Stimulated activated effector memory CD8-positive, alpha-beta T cell treated with anti-CD3 and anti-CD28 coated beads, Interleukin-12 subunit alpha, Interleukin-12 subunit beta, amount 100 ng/mL, for 72 hours (primary cell): ENCODE measurements around the gene YY1.
A peak's percentile ranks its signal among the peaks of the same experiment; 100 is the strongest.
"Not testable (repeated sequence)": the region's sequence is repeated elsewhere in the genome, so short reads cannot be mapped to it uniquely, and the experiment has no call there.

Experiments used
- ATAC-seq: fragments of 150-1000 bp; cut with Tn5 transposase; 2 replicates; pipeline ENCODE4 v1.10.0; 2021
- DNase-seq, 2 donors: peaks; one replicate each; pipeline ENCODE4 v3.0.0; 2021 to 2022; ENCODE audit warnings: low spot score in 2 of 2
- H3K27ac Mint-ChIP-seq: one replicate; pipeline ENCODE4 v1.8.0; 2022; ENCODE audit warnings: mild to moderate bottlenecking, mixed read lengths
- H3K36me3 Mint-ChIP-seq: one replicate; pipeline ENCODE4 v1.8.0; 2022; ENCODE audit warnings: mild to moderate bottlenecking, mixed read lengths
- H3K4me1 Mint-ChIP-seq: one replicate; pipeline ENCODE4 v1.8.0; 2022; ENCODE audit warnings: mixed read lengths
- H3K4me3 Mint-ChIP-seq: one replicate; pipeline ENCODE4 v1.8.0; 2022; ENCODE audit warnings: mild to moderate bottlenecking, mixed read lengths
- H3K9me3 Mint-ChIP-seq: one replicate; pipeline ENCODE4 v1.8.0; 2022; ENCODE audit warnings: mixed read lengths

Gene YY1

DNA sequence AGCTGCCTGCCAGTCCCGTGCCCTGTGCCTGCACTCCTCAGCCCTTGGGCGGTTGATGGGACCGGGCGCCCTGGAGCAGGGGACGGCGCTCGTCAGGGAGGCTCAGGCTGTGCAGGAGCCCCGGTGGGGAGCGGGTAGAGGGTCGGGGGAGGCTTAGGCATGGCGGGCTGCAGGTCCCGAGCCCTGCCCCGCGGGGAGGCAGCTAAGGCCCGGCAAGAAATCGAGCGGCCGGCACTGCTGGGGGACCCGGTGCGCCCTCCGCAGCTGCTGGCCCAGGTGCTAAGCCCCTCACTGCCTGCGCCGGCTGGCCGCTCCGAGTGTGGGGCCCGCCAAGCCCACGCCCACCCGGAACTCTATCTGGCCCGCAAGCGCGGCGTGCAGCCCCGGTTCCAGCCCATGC, 30.8 kb upstream of the YY1 start:
- not testable (repeated sequence) for H3K4me3 Mint-ChIP-seq, H3K9me3 Mint-ChIP-seq, DNase-seq, H3K27ac Mint-ChIP-seq, ATAC-seq, H3K36me3 Mint-ChIP-seq
- H3K4me1 Mint-ChIP-seq = peaks cover 17% of the 10 kb centered on the region

DNA sequence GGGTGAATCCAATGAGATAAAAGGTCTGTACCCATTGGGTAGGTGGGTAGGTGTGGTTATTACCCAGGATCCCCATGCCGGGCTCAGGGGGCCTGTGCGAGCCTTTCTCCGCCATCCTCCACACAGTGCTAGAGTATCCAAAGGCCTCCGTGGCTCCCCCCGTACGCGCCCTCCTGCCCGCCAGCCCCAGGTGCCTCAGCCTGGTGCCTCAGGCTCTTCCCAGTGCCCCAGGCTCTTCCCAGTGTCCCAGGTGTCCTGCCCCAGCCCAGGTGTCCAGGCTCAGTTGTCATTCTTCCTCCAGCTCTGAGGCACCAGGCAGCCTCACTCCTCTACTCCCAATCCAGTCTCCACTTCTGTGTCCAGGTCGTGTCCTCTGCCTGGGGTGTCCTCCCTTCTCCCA, 27.6 kb upstream of the YY1 start:
- Mint-ChIP-seq H3K9me3 (no peaks in the 10 kb centered on the region), H3K27ac (peak overlapping the region; percentile 60), H3K4me1 (peaks cover 34% of the 10 kb centered on the region), H3K36me3 (peaks cover 5% of the 10 kb centered on the region), H3K4me3 (no peak overlapping the region)
- DNase-seq (no peak), ATAC-seq (no peak)

DNA sequence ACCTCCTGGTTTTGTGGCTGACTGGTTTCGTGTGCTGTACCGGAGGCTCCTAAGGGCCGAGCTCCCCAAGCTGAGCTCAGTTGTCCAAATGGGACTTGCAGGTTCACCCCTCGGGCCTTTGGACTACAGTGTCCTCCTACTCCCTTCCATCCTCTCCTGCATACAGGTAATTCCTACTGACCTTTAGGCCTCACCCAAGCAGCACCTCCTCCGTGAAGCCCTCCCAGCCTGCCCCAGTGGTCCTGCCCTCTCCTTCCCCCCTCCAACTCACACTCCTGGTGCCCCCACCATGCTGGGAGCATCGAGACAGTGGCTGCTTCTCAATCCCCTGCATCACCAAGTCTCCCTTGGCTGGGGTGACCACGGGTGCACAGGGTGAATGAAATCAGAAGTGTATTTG, 27.1 kb upstream of the YY1 start:
- Mint-ChIP-seq H3K27ac (peak overlapping the region; percentile 60), H3K4me1 (peaks cover 34% of the 10 kb centered on the region), H3K36me3 (peaks cover 5% of the 10 kb centered on the region), H3K4me3 (no peak overlapping the region), H3K9me3 (no peaks in the 10 kb centered on the region)
- ATAC-seq (no peak), DNase-seq (no peak)

DNA sequence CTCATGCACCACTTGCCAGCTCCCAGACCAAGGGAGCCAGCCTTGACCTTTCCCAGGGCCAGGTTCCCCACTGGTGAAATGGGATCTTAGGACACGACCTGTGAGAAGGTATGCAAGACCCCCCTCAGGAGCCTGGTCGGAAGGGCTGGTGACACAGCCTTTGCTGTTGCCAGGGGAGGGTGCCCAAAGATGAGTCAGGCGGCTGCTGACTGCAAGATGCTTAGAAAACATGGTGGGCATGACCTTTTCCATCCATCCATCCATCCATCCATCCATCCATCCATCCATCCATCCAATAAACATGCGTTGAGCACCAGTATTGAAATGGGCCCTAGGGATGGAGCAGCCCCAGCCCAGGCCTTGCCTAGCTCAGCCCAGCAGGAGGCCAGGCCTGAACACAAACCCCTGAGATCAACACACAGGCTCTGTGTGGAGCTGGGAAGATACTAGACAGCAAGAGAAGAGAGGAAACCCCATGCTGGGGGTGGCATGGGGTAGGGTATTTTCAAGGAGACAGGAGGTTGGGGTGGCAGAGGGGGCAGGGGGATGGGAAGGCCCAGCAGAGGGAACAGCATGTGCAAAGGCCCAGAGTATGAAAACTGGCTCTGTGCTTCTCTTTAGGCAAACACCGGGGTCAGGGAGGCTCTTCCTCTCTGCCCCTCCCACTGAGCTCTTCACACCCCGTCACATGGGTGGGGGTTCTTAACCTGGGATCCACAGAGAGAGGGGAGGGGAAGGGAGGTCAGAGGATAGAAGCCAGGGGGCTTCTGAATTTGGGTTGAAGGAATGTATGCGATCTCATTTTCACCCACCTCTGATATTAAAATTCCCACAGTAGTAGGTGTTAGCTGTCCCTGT, 26.2 kb upstream of the YY1 start:
- H3K27ac Mint-ChIP-seq = peak overlapping the region; percentile 60
- ATAC-seq (no peak), DNase-seq (no peak)
- H3K9me3 Mint-ChIP-seq = no peaks in the 10 kb centered on the region
- peaks cover 5% of the 10 kb centered on the region for H3K36me3 Mint-ChIP-seq
- H3K4me1 Mint-ChIP-seq = peaks cover 34% of the 10 kb centered on the region
- H3K4me3 Mint-ChIP-seq = peak overlapping the region; percentile 76

- Mint-ChIP-seq H3K27ac (peak overlapping the region; percentile 91), H3K36me3 (peaks cover 5% of the 10 kb centered on the region), H3K9me3 (no peaks in the 10 kb centered on the region), H3K4me3 (peak overlapping the region; percentile 76), H3K4me1 (peaks cover 34% of the 10 kb centered on the region)
- ATAC-seq (no peak), DNase-seq (no peak)
Observed at GRCh38 chr14:100213587-100213955, 25.4 kb upstream of the YY1 start.

- peak; percentile 84 to 92 for DNase-seq
- peaks cover 34% of the 10 kb centered on the region for H3K4me1 Mint-ChIP-seq
- H3K9me3 Mint-ChIP-seq = no peaks in the 10 kb centered on the region
- peaks cover 5% of the 10 kb centered on the region for H3K36me3 Mint-ChIP-seq
- peak; percentile 95 for ATAC-seq
- H3K4me3 Mint-ChIP-seq = peak overlapping the region; percentile 76
- H3K27ac Mint-ChIP-seq = peak overlapping the region; percentile 91
Observed at GRCh38 chr14:100213956-100214769, 24.8 kb upstream of the YY1 start.

DNA sequence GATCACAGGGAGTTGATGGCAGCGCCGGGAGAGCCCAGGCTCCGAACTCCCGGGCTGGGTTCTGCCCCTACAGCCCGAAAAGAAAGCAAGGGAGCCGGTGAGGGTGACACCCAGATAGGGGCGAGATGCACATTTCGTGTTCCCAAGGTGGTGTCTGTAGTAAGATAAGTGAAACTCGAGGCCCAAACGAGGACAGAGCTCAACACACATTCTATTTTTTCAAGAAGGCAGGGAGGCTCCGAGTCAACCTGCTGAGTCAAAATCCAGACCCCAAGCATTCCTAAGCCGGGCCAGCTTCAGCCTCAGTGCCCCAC, 24.2 kb upstream of the YY1 start:
- H3K27ac Mint-ChIP-seq = peak overlapping the region; percentile 91
- ATAC-seq (no peak), DNase-seq (no peak)
- peaks cover 5% of the 10 kb centered on the region for H3K36me3 Mint-ChIP-seq
- no peaks in the 10 kb centered on the region for H3K9me3 Mint-ChIP-seq
- H3K4me3 Mint-ChIP-seq = peak overlapping the region; percentile 76
- peaks cover 34% of the 10 kb centered on the region for H3K4me1 Mint-ChIP-seq

GRCh38 chr14:100215330-100215885, 23.5 kb upstream of the YY1 start:
- no peak for DNase-seq
- no peak for ATAC-seq
- Mint-ChIP-seq H3K36me3 (peaks cover 5% of the 10 kb centered on the region), H3K4me1 (peaks cover 34% of the 10 kb centered on the region), H3K4me3 (peak overlapping the region; percentile 76), H3K9me3 (no peaks in the 10 kb centered on the region), H3K27ac (peak overlapping the region; percentile 91)

DNA sequence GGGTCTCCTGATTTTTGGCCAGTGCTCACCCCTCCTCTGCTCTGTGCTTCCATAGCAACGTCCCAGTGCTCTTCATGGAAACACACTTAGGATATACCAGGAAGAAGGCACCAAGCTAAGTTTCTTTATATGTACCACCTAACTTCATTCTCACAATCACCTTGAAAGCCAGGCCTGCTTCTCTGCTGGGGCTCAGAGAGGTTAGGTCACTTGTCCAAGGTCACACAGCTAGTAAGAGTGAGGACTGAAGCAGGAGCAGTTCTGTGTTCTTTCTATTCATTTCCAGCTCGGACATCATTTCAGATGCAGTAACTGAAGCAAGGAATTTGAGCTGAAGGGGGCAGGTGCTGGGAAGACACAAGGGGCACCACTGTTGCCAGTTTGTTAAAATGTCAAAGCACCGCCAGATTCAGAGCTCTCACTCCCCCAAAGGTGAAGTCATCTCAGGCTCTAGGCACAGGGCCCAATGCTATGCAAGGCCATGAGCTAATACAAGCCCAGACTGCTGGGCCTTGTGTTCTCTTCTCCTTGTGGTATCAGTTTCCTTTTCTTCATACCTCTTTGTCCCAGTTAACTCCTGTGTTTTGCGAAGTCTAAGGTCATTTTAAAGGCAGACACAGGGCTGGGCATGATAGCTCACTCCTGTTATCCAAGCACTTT, 19.7 kb upstream of the YY1 start:
- H3K4me1 Mint-ChIP-seq = peaks cover 11% of the 10 kb centered on the region
- DNase-seq (no peak), ATAC-seq (no peak)
- H3K36me3 Mint-ChIP-seq = no peaks in the 10 kb centered on the region
- H3K4me3 Mint-ChIP-seq = no peak overlapping the region
- no peak overlapping the region for H3K27ac Mint-ChIP-seq
- H3K9me3 Mint-ChIP-seq = no peaks in the 10 kb centered on the region

GRCh38 chr14:100221533-100222223, 17.3 kb upstream of the YY1 start:
- Mint-ChIP-seq H3K4me3 (no peak overlapping the region), H3K9me3 (no peaks in the 10 kb centered on the region), H3K4me1 (peaks cover 6% of the 10 kb centered on the region), H3K36me3 (peaks cover 3% of the 10 kb centered on the region), H3K27ac (no peak overlapping the region)
- DNase-seq (peak; percentile 37 to 75), ATAC-seq (peak; percentile 96)

- H3K4me1 Mint-ChIP-seq = peaks cover 6% of the 10 kb centered on the region
- H3K36me3 Mint-ChIP-seq = peaks cover 5% of the 10 kb centered on the region
- no peak for ATAC-seq
- no peak overlapping the region for H3K27ac Mint-ChIP-seq
- no peaks in the 10 kb centered on the region for H3K9me3 Mint-ChIP-seq
- H3K4me3 Mint-ChIP-seq = no peak overlapping the region
- no peak for DNase-seq
Observed at GRCh38 chr14:100222224-100223093, 16.5 kb upstream of the YY1 start.

DNA sequence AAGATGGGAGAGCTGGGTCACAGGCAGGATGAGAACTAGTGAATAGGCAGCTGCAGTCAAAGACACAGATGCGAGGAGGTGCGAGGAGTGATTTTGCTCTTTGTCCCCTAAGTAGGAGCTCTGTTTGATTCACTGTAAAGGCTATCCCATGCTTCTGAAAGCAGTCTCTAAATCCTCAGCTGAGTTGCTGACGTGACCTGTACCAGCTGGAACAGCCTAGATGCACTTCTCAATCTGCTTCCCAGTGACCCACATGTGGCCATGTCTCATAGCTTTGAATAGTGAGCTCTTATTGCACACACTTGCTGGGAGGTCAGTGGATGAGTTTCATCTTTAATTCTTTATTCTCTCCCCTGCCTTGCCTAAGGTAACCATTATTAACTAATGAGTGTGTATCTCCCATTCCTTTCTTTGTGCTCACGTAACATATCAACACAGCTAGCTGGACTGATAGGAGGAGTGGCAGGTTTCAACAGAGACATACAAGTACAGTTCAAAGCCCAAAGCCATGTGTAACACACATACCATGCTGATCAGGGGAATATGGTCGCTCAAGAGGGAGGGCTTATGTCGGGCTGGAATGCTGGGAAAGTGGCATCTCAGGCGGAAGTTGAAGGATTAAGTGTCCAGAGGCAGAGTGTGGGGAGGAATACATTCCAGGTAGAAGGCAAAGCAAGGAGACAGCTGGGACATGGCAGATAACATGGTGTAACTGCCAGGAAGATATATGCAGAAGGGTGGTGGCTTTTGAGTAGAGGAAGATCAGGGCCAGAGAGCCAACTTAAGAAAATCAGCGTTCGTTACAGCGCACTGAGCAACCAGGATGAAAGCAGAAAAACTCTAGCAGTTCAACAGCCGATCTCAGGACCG, 15.4 kb upstream of the YY1 start:
- no peak overlapping the region for H3K4me3 Mint-ChIP-seq
- H3K36me3 Mint-ChIP-seq = peaks cover 5% of the 10 kb centered on the region
- H3K27ac Mint-ChIP-seq = no peak overlapping the region
- ATAC-seq (no peak), DNase-seq (no peak)
- H3K9me3 Mint-ChIP-seq = no peaks in the 10 kb centered on the region
- peaks cover 6% of the 10 kb centered on the region for H3K4me1 Mint-ChIP-seq

DNA sequence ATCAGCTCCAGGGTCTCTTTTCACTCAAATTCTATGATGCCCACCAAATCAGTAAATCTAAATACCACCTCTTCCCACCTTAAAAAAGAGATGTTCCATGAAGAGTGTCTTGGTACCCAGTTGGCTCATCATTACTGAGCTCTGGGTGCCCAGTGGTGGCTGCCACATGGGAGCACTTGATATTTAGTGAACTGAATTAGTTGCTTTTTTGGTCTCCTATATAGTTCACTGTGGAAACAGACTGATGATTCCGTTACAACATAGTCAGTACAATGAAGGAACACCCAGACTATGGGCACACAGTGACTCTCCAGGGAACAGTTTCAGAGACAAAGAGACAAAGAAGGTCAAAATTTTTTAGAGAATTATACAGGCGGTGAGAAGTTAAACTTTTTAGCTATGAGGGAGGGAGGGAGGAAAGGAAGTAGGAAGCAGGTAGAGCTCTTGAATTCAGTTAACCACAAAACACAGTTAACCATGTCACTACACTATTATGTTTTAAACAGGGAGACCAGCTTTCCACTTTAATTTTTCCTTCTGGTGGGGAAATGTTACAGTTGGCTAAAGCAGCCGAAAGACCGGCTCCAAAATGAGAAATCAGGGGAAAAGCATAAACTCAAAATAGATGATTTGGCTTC, 14.6 kb upstream of the YY1 start:
- H3K9me3 Mint-ChIP-seq = no peaks in the 10 kb centered on the region
- no peak for ATAC-seq
- peaks cover 6% of the 10 kb centered on the region for H3K4me1 Mint-ChIP-seq
- H3K36me3 Mint-ChIP-seq = peaks cover 5% of the 10 kb centered on the region
- no peak for DNase-seq
- H3K27ac Mint-ChIP-seq = no peak overlapping the region
- no peak overlapping the region for H3K4me3 Mint-ChIP-seq
